ENCODE data around the gene SLC35F6.

GRCh38 chr2:26727641-26728561 is 36.2 kb upstream of the SLC35F6 start:
- TF ChIP-seq, protein P1, sequence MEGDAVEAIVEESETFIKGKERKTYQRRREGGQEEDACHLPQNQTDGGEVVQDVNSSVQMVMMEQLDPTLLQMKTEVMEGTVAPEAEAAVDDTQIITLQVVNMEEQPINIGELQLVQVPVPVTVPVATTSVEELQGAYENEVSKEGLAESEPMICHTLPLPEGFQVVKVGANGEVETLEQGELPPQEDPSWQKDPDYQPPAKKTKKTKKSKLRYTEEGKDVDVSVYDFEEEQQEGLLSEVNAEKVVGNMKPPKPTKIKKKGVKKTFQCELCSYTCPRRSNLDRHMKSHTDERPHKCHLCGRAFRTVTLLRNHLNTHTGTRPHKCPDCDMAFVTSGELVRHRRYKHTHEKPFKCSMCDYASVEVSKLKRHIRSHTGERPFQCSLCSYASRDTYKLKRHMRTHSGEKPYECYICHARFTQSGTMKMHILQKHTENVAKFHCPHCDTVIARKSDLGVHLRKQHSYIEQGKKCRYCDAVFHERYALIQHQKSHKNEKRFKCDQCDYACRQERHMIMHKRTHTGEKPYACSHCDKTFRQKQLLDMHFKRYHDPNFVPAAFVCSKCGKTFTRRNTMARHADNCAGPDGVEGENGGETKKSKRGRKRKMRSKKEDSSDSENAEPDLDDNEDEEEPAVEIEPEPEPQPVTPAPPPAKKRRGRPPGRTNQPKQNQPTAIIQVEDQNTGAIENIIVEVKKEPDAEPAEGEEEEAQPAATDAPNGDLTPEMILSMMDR (IDR thresholded peaks at IDR 0.05), result peak in 2 of 3 experiments; percentile 8 to 14
- TF ChIP-seq POLR2A (IDR thresholded peaks at IDR 0.05), result no peak
